Measurements from ENCODE around the gene LIPF.
A peak's percentile ranks its signal among the peaks of the same experiment; 100 is the strongest.
"Not testable (repeated sequence)": the region's sequence is repeated elsewhere in the genome, so short reads cannot be mapped to it uniquely, and the experiment has no call there.

The LIPF gene

GRCh38 chr10:88676283-88677060 is 12.2 kb downstream of the LIPF start:
- no peak for DNase-seq (ENCODE audit: low read depth)

GRCh38 chr10:88680958-88681357 is 16.7 kb downstream of the LIPF start:
- DNase-seq (ENCODE audit: low read depth), result no peak

GRCh38 chr10:88682491-88682890 is 18.2 kb downstream of the LIPF start:
- no peak for DNase-seq (ENCODE audit: low read depth)

- DNase-seq (ENCODE audit: low read depth), result peak; percentile 8
These were observed 23.7 kb downstream of the LIPF start for GRCh38 chr10:88687853-88688467.

- DNase-seq (ENCODE audit: low read depth), result no peak
These were observed 25.1 kb downstream of the LIPF start for GRCh38 chr10:88689366-88689765.

- no peak for DNase-seq (ENCODE audit: low read depth)
These were observed 29.3 kb downstream of the LIPF start for GRCh38 chr10:88693392-88694020.

GRCh38 chr10:88702848-88703597 is 38.8 kb downstream of the LIPF start:
- no peak for DNase-seq (ENCODE audit: low read depth)

GRCh38 chr10:88705958-88706357 is 41.7 kb downstream of the LIPF start, which contains the start of gene LIPK:
LIPK (plus strand) TSS chr10:88706249; CDS start chr10:88724544, 18,295 bp downstream.
- no peak for DNase-seq (ENCODE audit: low read depth)

- DNase-seq (ENCODE audit: low read depth), result peak; percentile 44
These were observed 43.4 kb downstream of the LIPF start for GRCh38 chr10:88707429-88708155.

GRCh38 chr10:88709361-88709760 is 45.1 kb downstream of the LIPF start:
- DNase-seq (ENCODE audit: low read depth), result not testable (repeated sequence)

GRCh38 chr10:88715517-88715916 is 51.3 kb downstream of the LIPF start:
- no peak for DNase-seq (ENCODE audit: low read depth)

GRCh38 chr10:88721392-88721791 is 57.1 kb downstream of the LIPF start:
- no peak for DNase-seq (ENCODE audit: low read depth)

GRCh38 chr10:88725798-88726197 is 61.6 kb downstream of the LIPF start:
- DNase-seq (ENCODE audit: low read depth), result no peak

- DNase-seq (ENCODE audit: low read depth), result no peak
These were observed 64.0 kb downstream of the LIPF start for GRCh38 chr10:88728107-88728763.

Measured in GM04504 (cell line).